T-helper 2 cell treated with Interferon-gamma antibody and Interleukin-4, amounts not matched to agents 5 μg/mL and 100 μg/mL, for 36 hours (primary cell): ENCODE data around the gene CNPY4.
"Not testable (repeated sequence)": the region's sequence is repeated elsewhere in the genome, so short reads cannot be mapped to it uniquely, and the experiment has no call there.

ENCODE experiments used
- DNase-seq: peaks from one replicate; pipeline ENCODE4 v3.0.0; 2021; ENCODE audit warnings: low spot score
- H3K27ac Mint-ChIP-seq: one replicate; pipeline ENCODE4 v1.8.0; 2021; ENCODE audit warnings: mild to moderate bottlenecking, mixed read lengths
- H3K27me3 Mint-ChIP-seq: one replicate; pipeline ENCODE4 v1.8.0; 2021; ENCODE audit warnings: low read depth, mixed read lengths
- H3K36me3 Mint-ChIP-seq: one replicate; pipeline ENCODE4 v1.8.0; 2021; ENCODE audit warnings: low read depth, mixed read lengths
- H3K4me1 Mint-ChIP-seq: one replicate; pipeline ENCODE4 v1.8.0; 2021; ENCODE audit warnings: low read depth, mixed read lengths
- H3K4me3 Mint-ChIP-seq: one replicate; pipeline ENCODE4 v1.8.0; 2022; ENCODE audit warnings: mild to moderate bottlenecking, moderate library complexity, mixed read lengths
- H3K9me3 Mint-ChIP-seq: one replicate; pipeline ENCODE4 v1.8.0; 2021; ENCODE audit warnings: mixed read lengths

Gene CNPY4

GRCh38 chr7:100118388-100119071 is 904 bp upstream of the CNPY4 start:
- Mint-ChIP-seq H3K4me3 (peak overlapping the region; percentile 96), H3K27ac (peak overlapping the region; percentile 97), H3K36me3 (peaks cover 13% of the 10 kb centered on the region), H3K27me3 (no peaks in the 10 kb centered on the region), H3K4me1 (peaks cover 11% of the 10 kb centered on the region), H3K9me3 (no peaks in the 10 kb centered on the region)
- no peak for DNase-seq

DNA sequence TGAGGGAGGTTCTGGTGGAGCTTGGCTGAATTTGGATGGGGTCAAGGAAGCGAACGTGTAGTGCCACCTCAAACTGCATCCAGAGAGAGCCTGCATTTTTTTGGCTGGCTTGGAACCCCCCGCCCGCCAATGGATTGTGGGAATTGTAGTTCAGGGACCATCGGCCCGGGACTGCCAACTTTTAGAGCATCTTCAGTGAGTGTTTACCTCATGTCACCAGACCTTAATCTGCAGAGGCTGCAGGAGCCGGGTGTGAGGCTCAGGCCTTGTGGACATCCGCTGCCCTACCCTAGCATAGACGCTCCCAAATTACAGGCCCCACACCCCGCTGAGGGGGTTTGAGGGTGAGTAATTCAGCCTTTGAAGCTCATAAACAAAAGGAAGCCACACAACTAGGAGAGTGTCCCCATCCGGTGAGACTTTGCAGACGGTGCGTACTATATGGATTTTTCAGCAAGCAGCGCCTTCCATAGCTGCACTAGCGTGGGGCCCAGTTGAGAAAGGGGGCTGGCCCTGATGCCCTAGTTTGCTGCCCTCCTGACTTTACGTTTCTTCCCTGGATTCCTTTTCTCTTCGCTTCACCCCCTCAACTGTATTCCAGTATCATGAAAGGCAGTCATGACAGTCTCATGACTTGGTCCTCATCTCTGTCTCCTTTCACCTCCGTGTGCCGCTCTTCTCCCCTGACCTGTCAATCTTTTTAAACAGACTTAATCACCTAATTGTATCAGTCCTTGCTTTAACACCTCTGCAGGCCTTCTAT is 717 bp downstream of the CNPY4 start:
- peaks cover 20% of the 10 kb centered on the region for H3K36me3 Mint-ChIP-seq
- no peaks in the 10 kb centered on the region for H3K9me3 Mint-ChIP-seq
- DNase-seq = peak; percentile 71
- H3K4me3 Mint-ChIP-seq = peak overlapping the region; percentile 96
- H3K4me1 Mint-ChIP-seq = peaks cover 21% of the 10 kb centered on the region
- no peaks in the 10 kb centered on the region for H3K27me3 Mint-ChIP-seq
- peak overlapping the region; percentile 97 for H3K27ac Mint-ChIP-seq

DNA sequence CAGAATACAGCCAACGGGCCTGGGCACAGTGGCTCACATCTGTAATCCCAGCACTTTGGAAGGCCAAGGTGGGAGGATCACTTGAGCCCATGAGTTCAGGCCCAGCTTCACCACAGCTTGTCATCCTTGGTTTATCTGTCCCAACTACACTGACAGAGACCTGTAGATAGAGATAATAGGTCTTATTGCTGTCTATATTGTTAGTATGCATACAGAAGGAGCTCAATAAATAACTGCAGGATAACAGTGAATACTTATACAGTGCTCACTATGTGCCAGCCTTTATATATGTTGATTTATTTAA is 1.3 kb downstream of the CNPY4 start:
- Mint-ChIP-seq H3K27ac (peak overlapping the region; percentile 97), H3K27me3 (no peaks in the 10 kb centered on the region)

DNA sequence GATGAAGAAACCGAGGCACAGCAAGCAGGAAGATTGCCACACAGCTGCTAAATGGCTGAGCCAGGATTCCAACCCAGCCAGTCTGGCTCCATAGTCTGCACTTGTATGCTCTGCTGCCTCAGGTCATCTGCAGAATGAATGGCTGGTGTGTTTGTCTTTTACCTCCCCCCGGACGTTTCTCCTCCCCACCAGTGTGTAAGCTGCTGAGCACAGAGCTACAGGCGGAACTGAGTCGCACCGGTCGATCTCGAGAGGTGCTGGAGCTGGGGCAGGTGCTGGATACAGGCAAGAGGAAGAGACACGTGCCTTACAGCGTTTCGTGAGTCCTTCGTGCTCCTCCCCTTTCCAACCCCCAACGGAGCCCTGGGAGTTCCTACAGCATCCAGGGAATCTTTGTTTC is 2.6 kb downstream of the CNPY4 start:
- no peak for DNase-seq
- Mint-ChIP-seq H3K36me3 (peaks cover 14% of the 10 kb centered on the region), H3K27me3 (no peaks in the 10 kb centered on the region), H3K9me3 (no peaks in the 10 kb centered on the region), H3K27ac (no peak overlapping the region), H3K4me3 (no peak overlapping the region), H3K4me1 (peaks cover 25% of the 10 kb centered on the region)

More for the DNA sequence above, 1.3 kb downstream of the CNPY4 start:
- Mint-ChIP-seq H3K9me3 (no peaks in the 10 kb centered on the region), H3K4me3 (peak overlapping the region; percentile 96), H3K4me1 (peaks cover 25% of the 10 kb centered on the region), H3K36me3 (peaks cover 19% of the 10 kb centered on the region)
- DNase-seq = no peak

GRCh38 chr7:100122568-100122967 is 3.1 kb downstream of the CNPY4 start:
- Mint-ChIP-seq H3K27me3 (no peaks in the 10 kb centered on the region), H3K9me3 (no peaks in the 10 kb centered on the region), H3K27ac (no peak overlapping the region), H3K36me3 (peaks cover 14% of the 10 kb centered on the region), H3K4me3 (no peak overlapping the region), H3K4me1 (peaks cover 25% of the 10 kb centered on the region)
- DNase-seq = no peak

- H3K9me3 Mint-ChIP-seq = no peaks in the 10 kb centered on the region
- peaks cover 11% of the 10 kb centered on the region for H3K36me3 Mint-ChIP-seq
- peak overlapping the region; percentile 100 for H3K4me3 Mint-ChIP-seq
- H3K27me3 Mint-ChIP-seq = no peaks in the 10 kb centered on the region
- H3K27ac Mint-ChIP-seq = peak overlapping the region; percentile 37
- no peak for DNase-seq
- H3K4me1 Mint-ChIP-seq = peaks cover 26% of the 10 kb centered on the region
Measured at GRCh38 chr7:100124301-100125230, 5.1 kb downstream of the CNPY4 start.

GRCh38 chr7:100126239-100126930 is 7.0 kb downstream of the CNPY4 start:
- peak overlapping the region; percentile 100 for H3K27ac Mint-ChIP-seq
- H3K9me3 Mint-ChIP-seq = no peaks in the 10 kb centered on the region
- H3K4me1 Mint-ChIP-seq = peaks cover 17% of the 10 kb centered on the region
- no peaks in the 10 kb centered on the region for H3K27me3 Mint-ChIP-seq
- peaks cover 11% of the 10 kb centered on the region for H3K36me3 Mint-ChIP-seq
- H3K4me3 Mint-ChIP-seq = peak overlapping the region; percentile 100
- peak; percentile 20 for DNase-seq

DNA sequence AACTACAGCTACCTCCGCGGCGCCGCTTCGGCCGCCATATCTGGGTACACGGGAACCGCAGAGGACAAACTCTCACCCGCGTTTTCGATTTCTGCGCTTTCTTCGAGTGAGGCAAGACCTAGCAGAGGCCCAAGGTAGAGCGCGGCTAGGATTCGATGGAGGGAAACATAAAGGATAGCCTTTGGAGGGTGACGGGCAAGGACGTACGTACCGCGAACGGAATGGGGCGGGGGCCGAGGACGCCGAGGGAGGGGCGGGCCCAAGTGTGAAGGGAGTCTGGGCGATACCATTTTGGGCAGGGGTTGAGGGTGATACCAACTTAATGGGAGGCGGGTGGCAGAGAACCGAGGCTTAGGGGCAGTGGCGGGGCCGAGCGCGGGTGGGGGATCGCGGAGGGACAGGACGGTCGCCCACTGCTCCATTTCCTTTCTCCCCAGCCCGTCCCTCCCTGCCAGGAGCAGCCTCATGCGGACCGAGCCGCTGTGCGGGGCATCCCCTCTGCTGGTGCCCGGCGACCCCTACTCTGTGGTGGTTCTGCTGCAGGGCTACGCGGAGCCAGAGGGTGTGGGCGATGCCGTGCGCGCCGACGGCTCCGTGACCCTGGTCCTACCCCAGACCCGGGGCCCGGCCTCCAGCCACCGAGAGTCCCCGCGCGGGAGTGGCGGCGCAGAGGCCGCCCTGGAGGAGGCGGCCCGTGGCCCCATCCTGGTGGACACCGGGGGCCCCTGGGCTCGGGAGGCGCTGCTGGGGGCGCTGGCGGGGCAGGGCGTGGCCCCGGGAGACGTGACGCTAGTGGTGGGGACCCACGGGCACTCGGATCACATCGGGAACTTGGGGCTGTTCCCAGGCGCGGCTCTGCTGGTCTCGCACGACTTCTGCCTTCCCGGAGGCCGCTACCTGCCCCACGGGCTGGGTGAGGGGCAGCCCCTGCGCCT is 7.8 kb downstream of the CNPY4 start, which contains the start of gene MBLAC1:
MBLAC1 (plus strand) TSS at position 37 of the 935 bp plus-strand sequence; CDS start at position 466, 429 bp downstream.
- Mint-ChIP-seq H3K4me3 (peak within 1 kb of the TSS; percentile 100), H3K4me1 (peaks cover 17% of the 10 kb centered on the region), H3K27ac (peak within 1 kb of the TSS; percentile 100), H3K9me3 (no peaks in the 10 kb centered on the region), H3K27me3 (no peaks in the 10 kb centered on the region), H3K36me3 (peaks cover 11% of the 10 kb centered on the region)
- DNase-seq = peak; percentile 85

GRCh38 chr7:100127866-100128636 is 8.6 kb downstream of the CNPY4 start:
- Mint-ChIP-seq H3K4me3 (peak overlapping the region; percentile 75), H3K9me3 (no peaks in the 10 kb centered on the region), H3K27me3 (no peaks in the 10 kb centered on the region), H3K36me3 (peaks cover 11% of the 10 kb centered on the region), H3K4me1 (peaks cover 21% of the 10 kb centered on the region), H3K27ac (peak overlapping the region; percentile 65)
- peak; percentile 22 for DNase-seq

DNA sequence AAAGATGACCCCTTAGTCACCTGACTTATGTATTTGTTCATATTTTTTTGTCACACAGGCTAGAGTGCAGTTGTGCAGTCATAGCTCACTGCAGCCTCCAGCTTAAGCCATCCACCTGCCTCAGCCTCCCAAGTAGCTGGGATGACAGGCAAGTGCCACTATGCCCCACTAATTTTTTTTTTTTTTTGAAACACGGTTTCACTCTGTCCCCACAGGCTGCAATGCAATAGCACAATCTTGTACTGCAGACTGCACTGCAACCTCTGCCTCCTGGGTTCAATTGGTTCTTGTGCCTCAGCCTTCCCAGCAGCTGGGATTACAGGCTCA is 9.2 kb downstream of the CNPY4 start:
- Mint-ChIP-seq H3K27me3 (no peaks in the 10 kb centered on the region), H3K27ac (peak overlapping the region; percentile 65), H3K4me3 (peak overlapping the region; percentile 75), H3K36me3 (peaks cover 11% of the 10 kb centered on the region), H3K9me3 (no peaks in the 10 kb centered on the region), H3K4me1 (peaks cover 21% of the 10 kb centered on the region)
- DNase-seq = no peak

- H3K36me3 Mint-ChIP-seq, H3K27me3 Mint-ChIP-seq, H3K4me3 Mint-ChIP-seq, H3K27ac Mint-ChIP-seq, H3K9me3 Mint-ChIP-seq, DNase-seq: not testable (repeated sequence)
- peaks cover 11% of the 10 kb centered on the region for H3K4me1 Mint-ChIP-seq
Measured at GRCh38 chr7:100130220-100130607, 10.8 kb downstream of the CNPY4 start.
